MM.1S (cell line): ENCODE measurements around the gene CA10.

ENCODE experiments used
- DNase-seq: peaks from one replicate; pipeline ENCODE4 v3.0.0-alpha.2; 2015
- H2AFZ ChIP-seq: fragments of 300-600 bp; sonication (generic); 2 replicates; pipeline ENCODE4 v1.6.0; 2016; ENCODE audit warnings: antibody characterized with exemption, low read length
- H3F3A ChIP-seq: fragments of 300-600 bp; sonication (generic); 2 replicates; pipeline ENCODE4 v1.6.1; 2016; ENCODE audit warnings: mild to moderate bottlenecking, antibody characterized with exemption, low read length, moderate library complexity, mixed read lengths; ENCODE audit not compliant: insufficient read depth
- H3K27ac ChIP-seq: fragments of 300-600 bp; sonication (generic); 2 replicates; pipeline ENCODE4 v1.5.1; 2016; ENCODE audit warnings: mild to moderate bottlenecking, low read length
- H3K27me3 ChIP-seq: fragments of 300-600 bp; sonication (generic); replicated peaks from 2 replicates; pipeline ENCODE4 v1.6.0; 2016; ENCODE audit warnings: low read length; ENCODE audit not compliant: insufficient read depth
- H3K36me3 ChIP-seq: fragments of 300-600 bp; sonication (generic); replicated peaks from 2 replicates; pipeline ENCODE4 v1.6.1; 2016; ENCODE audit warnings: mild to moderate bottlenecking, low read length, mixed read lengths; ENCODE audit not compliant: insufficient read depth
- H3K4me1 ChIP-seq: fragments of 300-600 bp; sonication (generic); 2 replicates; pipeline ENCODE4 v1.6.1; 2016; ENCODE audit warnings: low read length, mixed read lengths
- H3K4me2 ChIP-seq: fragments of 300-600 bp; sonication (generic); 2 replicates; pipeline ENCODE4 v1.6.0; 2016; ENCODE audit warnings: low read depth, low read length
- H3K4me3 ChIP-seq: fragments of 300-600 bp; sonication (generic); 2 replicates; pipeline ENCODE4 v1.5.1; 2016; ENCODE audit warnings: low read length, mixed read lengths
- H3K79me2 ChIP-seq: fragments of 300-600 bp; sonication (generic); 2 replicates; pipeline ENCODE4 v1.6.1; 2016; ENCODE audit warnings: mixed run types, low read length, mixed read lengths
- H3K9ac ChIP-seq: fragments of 300-600 bp; sonication (generic); 2 replicates; pipeline ENCODE4 v1.6.1; 2016; ENCODE audit warnings: low read length, mixed read lengths
- H3K9me2 ChIP-seq: fragments of 300-600 bp; sonication (generic); replicated peaks from 2 replicates; pipeline ENCODE4 v1.6.1; 2016; ENCODE audit warnings: mild to moderate bottlenecking, low read length, mixed read lengths; ENCODE audit not compliant: insufficient read depth
- H3K9me3 ChIP-seq: fragments of 300-600 bp; sonication (generic); replicated peaks from 2 replicates; pipeline ENCODE4 v1.6.1; 2016; ENCODE audit warnings: mild to moderate bottlenecking, low read length, mixed read lengths; ENCODE audit not compliant: insufficient read depth
- H4K20me1 ChIP-seq: fragments of 300-600 bp; sonication (generic); 2 replicates; pipeline ENCODE4 v1.6.1; 2016; ENCODE audit warnings: mild to moderate bottlenecking, low read length, moderate library complexity, mixed read lengths; ENCODE audit not compliant: insufficient read depth
- CTCF ChIP-seq: fragments of 300-600 bp; sonication (generic); IDR thresholded peaks from 2 replicates; pipeline ENCODE4 v1.5.1; 2016; ENCODE audit warnings: antibody characterized with exemption, low read length, mixed read lengths
- EZH2 ChIP-seq: fragments of 300-600 bp; sonication (generic); optimal IDR thresholded peaks from 2 replicates; pipeline ENCODE3; 2017; ENCODE audit warnings: low read depth, mild to moderate bottlenecking, antibody characterized with exemption, low read length, mixed read lengths
- EZH2phosphoT487 ChIP-seq: fragments of 300-600 bp; sonication (generic); IDR thresholded peaks from 2 replicates; pipeline ENCODE4 v1.6.1; 2018; ENCODE audit warnings: antibody characterized with exemption, low read length

Gene CA10

GRCh38 chr17:51711581-51711980 is 446.9 kb downstream of the CA10 start:
- H3K27ac ChIP-seq = no peak overlapping the region
- no peak overlapping the region for H2AFZ ChIP-seq
- no peak overlapping the region for H3K4me2 ChIP-seq
- no peaks in the 10 kb centered on the region for H3K36me3 ChIP-seq
- no peaks in the 10 kb centered on the region for H4K20me1 ChIP-seq
- H3K9me2 ChIP-seq = no peaks in the 10 kb centered on the region
- H3K27me3 ChIP-seq = no peaks in the 10 kb centered on the region
- no peak overlapping the region for H3K9ac ChIP-seq
- no peak for DNase-seq
- no peaks in the 10 kb centered on the region for H3K9me3 ChIP-seq
- H3K79me2 ChIP-seq = no peaks in the 10 kb centered on the region
- H3F3A ChIP-seq = no peaks in the 10 kb centered on the region
- no peaks in the 10 kb centered on the region for H3K4me1 ChIP-seq
- no peak overlapping the region for H3K4me3 ChIP-seq
- TF ChIP-seq CTCF (no peak), EZH2phosphoT487 (no peak), EZH2 (no peak)

GRCh38 chr17:51710634-51710979 is 447.9 kb downstream of the CA10 start:
- H3K4me1 ChIP-seq = no peaks in the 10 kb centered on the region
- no peak overlapping the region for H3K9ac ChIP-seq
- H3K9me2 ChIP-seq = no peaks in the 10 kb centered on the region
- no peaks in the 10 kb centered on the region for H3K27me3 ChIP-seq
- no peak overlapping the region for H3K4me3 ChIP-seq
- no peaks in the 10 kb centered on the region for H3K36me3 ChIP-seq
- no peaks in the 10 kb centered on the region for H4K20me1 ChIP-seq
- TF ChIP-seq CTCF (no peak), EZH2 (no peak), EZH2phosphoT487 (no peak)
- H3K9me3 ChIP-seq = no peaks in the 10 kb centered on the region
- H3K79me2 ChIP-seq = no peaks in the 10 kb centered on the region
- no peak overlapping the region for H3K27ac ChIP-seq
- DNase-seq = no peak
- H2AFZ ChIP-seq = no peak overlapping the region
- no peaks in the 10 kb centered on the region for H3F3A ChIP-seq
- no peak overlapping the region for H3K4me2 ChIP-seq

GRCh38 chr17:51709694-51710633 is 448.6 kb downstream of the CA10 start:
- Histone ChIP-seq H3K9ac (no peak overlapping the region), H3K4me3 (no peak overlapping the region)
- no peak for DNase-seq

More at GRCh38 chr17:51709694-51710633, 448.6 kb downstream of the CA10 start:
- Histone ChIP-seq H2AFZ (no peak overlapping the region), H3K4me2 (no peak overlapping the region), H3K9me2 (no peaks in the 10 kb centered on the region), H3K4me1 (no peaks in the 10 kb centered on the region), H3K9me3 (no peaks in the 10 kb centered on the region), H4K20me1 (no peaks in the 10 kb centered on the region), H3K36me3 (no peaks in the 10 kb centered on the region), H3K79me2 (no peaks in the 10 kb centered on the region), H3K27ac (no peak overlapping the region), H3F3A (no peaks in the 10 kb centered on the region), H3K27me3 (no peaks in the 10 kb centered on the region)
- no peak for TF ChIP-seq CTCF
- no peak for TF ChIP-seq EZH2
- no peak for TF ChIP-seq EZH2phosphoT487
